HK-2 (cell line): ENCODE measurements around the gene FAM124B.
"Not testable (repeated sequence)": the region's sequence is repeated elsewhere in the genome, so short reads cannot be mapped to it uniquely, and the experiment has no call there.

ENCODE experiments used
- DNase-seq: peaks from one replicate; pipeline ENCODE4 v3.0.0-alpha.2; 2018; ENCODE audit not compliant: unreplicated experiment

FAM124B gene

GRCh38 chr2:224413381-224413780, 11.5 kb upstream of the FAM124B start:
- no peak for DNase-seq

GRCh38 chr2:224412141-224413015, 10.5 kb upstream of the FAM124B start:
- no peak for DNase-seq

- DNase-seq = no peak
These were observed 9.1 kb upstream of the FAM124B start for GRCh38 chr2:224410946-224411561.

- no peak for DNase-seq
These were observed 6.8 kb upstream of the FAM124B start for GRCh38 chr2:224408676-224409075.

GRCh38 chr2:224407241-224407701, 5.4 kb upstream of the FAM124B start:
- DNase-seq = no peak

GRCh38 chr2:224405841-224406370, 4.0 kb upstream of the FAM124B start:
- no peak for DNase-seq

- DNase-seq = no peak
These were observed 3.5 kb upstream of the FAM124B start for GRCh38 chr2:224405412-224405811.

GRCh38 chr2:224404796-224405195, 2.9 kb upstream of the FAM124B start:
- no peak for DNase-seq

GRCh38 chr2:224403657-224404056, 1.8 kb upstream of the FAM124B start:
- no peak for DNase-seq

- DNase-seq = no peak
These were observed 848 bp downstream of the FAM124B start for GRCh38 chr2:224400886-224401632.

GRCh38 chr2:224400174-224400810, 1.6 kb downstream of the FAM124B start:
- no peak for DNase-seq

- DNase-seq = no peak
These were observed 3.6 kb downstream of the FAM124B start for GRCh38 chr2:224398289-224398688.

- not testable (repeated sequence) for DNase-seq
These were observed 4.8 kb downstream of the FAM124B start for GRCh38 chr2:224397100-224397499.

- no peak for DNase-seq
These were observed 6.1 kb downstream of the FAM124B start for GRCh38 chr2:224395620-224396390.

GRCh38 chr2:224393157-224393872, 8.6 kb downstream of the FAM124B start:
- no peak for DNase-seq

GRCh38 chr2:224392545-224392944, 9.4 kb downstream of the FAM124B start:
- no peak for DNase-seq

GRCh38 chr2:224389317-224389716, 12.6 kb downstream of the FAM124B start:
- DNase-seq = no peak

- DNase-seq = no peak
These were observed 15.0 kb downstream of the FAM124B start for GRCh38 chr2:224386876-224387275.

- DNase-seq = no peak
These were observed 18.8 kb downstream of the FAM124B start for GRCh38 chr2:224382973-224383555.

- DNase-seq = not testable (repeated sequence)
These were observed 19.6 kb downstream of the FAM124B start for GRCh38 chr2:224382280-224382647.
